Adipocyte (in vitro differentiated cells): Measurements from ENCODE around the gene FOXD3.

Source experiments
- DNase-seq: peaks from one replicate; pipeline ENCODE4 v3.0.0-alpha.2; 2015; ENCODE audit warnings: low read depth
- H3K27me3 ChIP-seq: replicated peaks from 2 replicates; pipeline ENCODE4 v1.7.0; 2013; ENCODE audit warnings: mild to moderate bottlenecking, low read length, moderate library complexity; ENCODE audit not compliant: control insufficient read depth, insufficient read depth
- H3K36me3 ChIP-seq: 2 replicates; pipeline ENCODE4 v1.7.0; 2013; ENCODE audit warnings: low read length, mild to moderate bottlenecking, moderate library complexity; ENCODE audit not compliant: control insufficient read depth, insufficient read depth, severe bottlenecking
- H3K4me1 ChIP-seq: 2 replicates; pipeline ENCODE4 v1.7.0; 2013; ENCODE audit warnings: mild to moderate bottlenecking, low read length, moderate library complexity; ENCODE audit not compliant: control insufficient read depth, insufficient read depth
- H3K4me3 ChIP-seq: 2 replicates; pipeline ENCODE4 v1.7.0; 2013; ENCODE audit warnings: mild to moderate bottlenecking, low read length, moderate library complexity
- H3K9ac ChIP-seq: 2 replicates; pipeline ENCODE4 v1.7.0; 2013; ENCODE audit warnings: mild to moderate bottlenecking, low read length, moderate library complexity
- H3K9me3 ChIP-seq: 2 replicates; pipeline ENCODE4 v1.7.0; 2013; ENCODE audit warnings: mild to moderate bottlenecking, low read length, moderate library complexity; ENCODE audit not compliant: control insufficient read depth

Gene FOXD3

DNA sequence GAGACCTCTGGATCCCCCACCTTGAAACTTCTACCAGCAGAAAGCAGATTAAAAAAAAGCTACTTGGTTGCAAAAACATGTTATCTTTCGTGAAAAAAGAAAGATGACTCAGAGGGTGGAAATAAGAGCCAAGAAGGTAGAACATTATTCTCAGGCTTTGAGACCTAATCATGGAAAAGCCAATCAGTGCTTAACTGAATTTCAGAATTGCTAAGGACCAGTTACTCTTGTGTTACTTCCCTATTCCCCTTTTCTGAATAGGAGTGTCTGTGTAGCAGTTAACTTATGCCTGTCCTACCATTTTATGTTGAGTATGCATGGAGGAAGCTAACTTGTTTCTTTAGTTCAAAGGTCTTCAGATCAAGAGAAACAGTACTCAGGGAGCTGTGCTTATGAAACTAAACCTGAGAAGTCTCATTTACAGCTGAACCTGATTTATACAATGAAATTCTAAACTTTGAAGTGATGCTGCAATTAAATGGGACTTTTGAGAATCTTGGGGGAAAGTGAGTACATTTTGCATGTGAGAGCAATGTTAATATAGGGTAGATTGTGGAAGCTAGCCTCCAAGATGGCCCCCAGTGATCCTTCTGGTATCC, 15.1 kb upstream of the FOXD3 start:
- H3K27me3 ChIP-seq: peaks cover 28% of the 10 kb centered on the region
- H3K9ac ChIP-seq: no peak overlapping the region
- H3K9me3 ChIP-seq: peaks cover 11% of the 10 kb centered on the region
- no peak for DNase-seq
- no peak overlapping the region for H3K4me3 ChIP-seq
- no peaks in the 10 kb centered on the region for H3K4me1 ChIP-seq
- no peaks in the 10 kb centered on the region for H3K36me3 ChIP-seq

- H3K36me3 ChIP-seq: no peaks in the 10 kb centered on the region
- H3K4me3 ChIP-seq: no peak overlapping the region
- peaks cover 15% of the 10 kb centered on the region for H3K9me3 ChIP-seq
- H3K4me1 ChIP-seq: peaks cover 2% of the 10 kb centered on the region
- no peak for DNase-seq
- H3K9ac ChIP-seq: no peak overlapping the region
- H3K27me3 ChIP-seq: peaks cover 76% of the 10 kb centered on the region
These were observed 5.8 kb upstream of the FOXD3 start for GRCh38 chr1:63316598-63316983.

- Histone ChIP-seq H3K9ac (no peak overlapping the region), H3K27me3 (peaks cover 81% of the 10 kb centered on the region), H3K4me1 (peaks cover 5% of the 10 kb centered on the region), H3K36me3 (no peaks in the 10 kb centered on the region), H3K9me3 (peaks cover 15% of the 10 kb centered on the region), H3K4me3 (peak overlapping the region; percentile 50)
- DNase-seq: peak; percentile 61
These were observed 5.2 kb upstream of the FOXD3 start for GRCh38 chr1:63316984-63317816.

GRCh38 chr1:63317817-63318152, 4.6 kb upstream of the FOXD3 start:
- no peak for DNase-seq
- Histone ChIP-seq H3K27me3 (peaks cover 85% of the 10 kb centered on the region), H3K4me1 (peaks cover 6% of the 10 kb centered on the region), H3K36me3 (no peaks in the 10 kb centered on the region), H3K9me3 (peaks cover 15% of the 10 kb centered on the region), H3K4me3 (peak overlapping the region; percentile 50), H3K9ac (no peak overlapping the region)

GRCh38 chr1:63318201-63318979, 4.0 kb upstream of the FOXD3 start:
- H3K4me1 ChIP-seq: peaks cover 6% of the 10 kb centered on the region
- DNase-seq: no peak
- H3K9me3 ChIP-seq: peaks cover 15% of the 10 kb centered on the region
- H3K9ac ChIP-seq: no peak overlapping the region
- H3K4me3 ChIP-seq: no peak overlapping the region
- no peaks in the 10 kb centered on the region for H3K36me3 ChIP-seq
- H3K27me3 ChIP-seq: peaks cover 84% of the 10 kb centered on the region

- Histone ChIP-seq H3K4me3 (no peak overlapping the region), H3K4me1 (peaks cover 6% of the 10 kb centered on the region), H3K9me3 (peaks cover 15% of the 10 kb centered on the region), H3K27me3 (peaks cover 77% of the 10 kb centered on the region), H3K36me3 (no peaks in the 10 kb centered on the region), H3K9ac (no peak overlapping the region)
- no peak for DNase-seq
These were observed 3.0 kb upstream of the FOXD3 start for GRCh38 chr1:63319046-63320021.

GRCh38 chr1:63320022-63320721, 2.2 kb upstream of the FOXD3 start:
- DNase-seq: no peak
- H3K9ac ChIP-seq: no peak overlapping the region
- peaks cover 15% of the 10 kb centered on the region for H3K9me3 ChIP-seq
- peaks cover 77% of the 10 kb centered on the region for H3K27me3 ChIP-seq
- H3K36me3 ChIP-seq: no peaks in the 10 kb centered on the region
- peaks cover 6% of the 10 kb centered on the region for H3K4me1 ChIP-seq
- no peak overlapping the region for H3K4me3 ChIP-seq

GRCh38 chr1:63321066-63321784, 1.1 kb upstream of the FOXD3 start:
- Histone ChIP-seq H3K9ac (no peak overlapping the region), H3K9me3 (peaks cover 17% of the 10 kb centered on the region), H3K36me3 (no peaks in the 10 kb centered on the region), H3K4me1 (peaks cover 6% of the 10 kb centered on the region), H3K4me3 (no peak overlapping the region), H3K27me3 (peaks cover 77% of the 10 kb centered on the region)
- no peak for DNase-seq

DNA sequence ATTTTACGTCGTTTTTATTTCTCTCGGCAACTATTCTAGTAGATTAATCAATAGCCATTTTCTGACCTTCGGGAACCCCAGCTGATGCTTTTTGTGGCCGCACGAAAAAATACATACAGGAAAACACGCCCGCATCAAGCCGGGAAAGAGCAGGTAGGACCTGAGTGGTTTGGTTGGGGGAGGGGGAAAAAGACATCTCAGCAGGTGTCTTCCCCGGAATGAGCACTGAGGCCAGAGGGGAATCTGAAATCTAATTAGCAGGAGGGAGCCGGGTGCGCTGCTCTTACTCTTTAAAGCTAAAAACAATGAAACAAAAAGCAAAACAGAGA, 618 bp upstream of the FOXD3 start:
- no peak overlapping the region for H3K9ac ChIP-seq
- no peak for DNase-seq
- peaks cover 77% of the 10 kb centered on the region for H3K27me3 ChIP-seq
- no peak overlapping the region for H3K4me3 ChIP-seq
- no peaks in the 10 kb centered on the region for H3K36me3 ChIP-seq
- peaks cover 20% of the 10 kb centered on the region for H3K9me3 ChIP-seq
- H3K4me1 ChIP-seq: peaks cover 6% of the 10 kb centered on the region
